Small intestine (tissue), 7 donors: ENCODE results near the gene TNFAIP2. TPM values are rescaled to one million over a fixed set of nuclear protein-coding genes. Genes with fewer than 3 reads are reported as not detected.

Experiments
- DNase-seq, 2 donors: peaks; one replicate each; pipeline versions ENCODE4 v3.0.0 to v3.0.0-alpha.2; 2013
- FAIRE-seq: peaks from 2 replicates; lab custom pipeline; 2012; peaks lifted over from hg19 to GRCh38; lab: Jason Lieb, UNC
- H3K27ac ChIP-seq, 3 donors: one replicate each; pipeline ENCODE4 v1.5.1; 2013; ENCODE audit warnings: low read length in 2 of 3, mild to moderate bottlenecking in 2 of 3, control low read depth in 1 of 3, inconsistent platforms in 1 of 3, low read depth in 1 of 3, moderate library complexity in 1 of 3
- H3K27me3 ChIP-seq, 3 donors: one replicate each; pipeline ENCODE4 v1.6.1; 2013; ENCODE audit warnings: low read length in 3 of 3, inconsistent platforms in 1 of 3; ENCODE audit not compliant: control insufficient read depth in 3 of 3, insufficient read depth in 3 of 3
- H3K36me3 ChIP-seq, 3 donors: one replicate each; pipeline ENCODE4 v1.6.1; 2013; ENCODE audit warnings: low read length in 3 of 3, inconsistent platforms in 1 of 3, low read depth in 1 of 3, mild to moderate bottlenecking in 1 of 3, moderate library complexity in 1 of 3; ENCODE audit not compliant: control insufficient read depth in 3 of 3, insufficient read depth in 2 of 3
- H3K4me1 ChIP-seq, 3 donors: one replicate each; pipeline ENCODE4 v1.6.1; 2013; ENCODE audit warnings: low read length in 2 of 3, inconsistent platforms in 1 of 3, low read depth in 1 of 3, mild to moderate bottlenecking in 1 of 3, moderate library complexity in 1 of 3; ENCODE audit not compliant: control insufficient read depth in 3 of 3, insufficient read depth in 2 of 3
- H3K4me3 ChIP-seq, 3 donors: one replicate each; pipeline ENCODE4 v1.5.1; 2013; ENCODE audit warnings: low read length in 3 of 3, control low read depth in 1 of 3, inconsistent platforms in 1 of 3, low read depth in 1 of 3, mild to moderate bottlenecking in 1 of 3, moderate library complexity in 1 of 3
- H3K9me3 ChIP-seq, 2 donors: one replicate each; pipeline ENCODE4 v1.6.1; 2013; ENCODE audit warnings: low read depth in 1 of 2, low read length in 1 of 2; ENCODE audit not compliant: control insufficient read depth in 2 of 2, insufficient read depth in 1 of 2
- WGBS, 3 donors: extraction: QIAGEN DNeasy Blood & Tissue Kit; methylation state at CpG; one replicate each; pipeline ENCODE4 v1.1.7; 2013; 5-methylcytosine and 5-hydroxymethylcytosine counted together
- polyA plus RNA-seq, 4 donors: library from polyadenylated mRNA; stranded (reverse) in 3 of 4; unstranded in 1 of 4; fragments of 200-250 nt in 3 of 4; fragments of 120-200 nt in 1 of 4; gene quantifications; one replicate each; pipeline versions ENCODE4 v1.2.1 to v1.2.3, GENCODE V29; 2013
- donor health status: healthy with polysubstance abuse.
- donor health status: control.
- donor health status: control.
- donor health status: Bipolar disorder and iron deficiency.
- donor health status: healthy.

Gene TNFAIP2
- polyA plus RNA-seq, 4 donors = 7.2 to 42.9 (median 15.4) TPM

DNA sequence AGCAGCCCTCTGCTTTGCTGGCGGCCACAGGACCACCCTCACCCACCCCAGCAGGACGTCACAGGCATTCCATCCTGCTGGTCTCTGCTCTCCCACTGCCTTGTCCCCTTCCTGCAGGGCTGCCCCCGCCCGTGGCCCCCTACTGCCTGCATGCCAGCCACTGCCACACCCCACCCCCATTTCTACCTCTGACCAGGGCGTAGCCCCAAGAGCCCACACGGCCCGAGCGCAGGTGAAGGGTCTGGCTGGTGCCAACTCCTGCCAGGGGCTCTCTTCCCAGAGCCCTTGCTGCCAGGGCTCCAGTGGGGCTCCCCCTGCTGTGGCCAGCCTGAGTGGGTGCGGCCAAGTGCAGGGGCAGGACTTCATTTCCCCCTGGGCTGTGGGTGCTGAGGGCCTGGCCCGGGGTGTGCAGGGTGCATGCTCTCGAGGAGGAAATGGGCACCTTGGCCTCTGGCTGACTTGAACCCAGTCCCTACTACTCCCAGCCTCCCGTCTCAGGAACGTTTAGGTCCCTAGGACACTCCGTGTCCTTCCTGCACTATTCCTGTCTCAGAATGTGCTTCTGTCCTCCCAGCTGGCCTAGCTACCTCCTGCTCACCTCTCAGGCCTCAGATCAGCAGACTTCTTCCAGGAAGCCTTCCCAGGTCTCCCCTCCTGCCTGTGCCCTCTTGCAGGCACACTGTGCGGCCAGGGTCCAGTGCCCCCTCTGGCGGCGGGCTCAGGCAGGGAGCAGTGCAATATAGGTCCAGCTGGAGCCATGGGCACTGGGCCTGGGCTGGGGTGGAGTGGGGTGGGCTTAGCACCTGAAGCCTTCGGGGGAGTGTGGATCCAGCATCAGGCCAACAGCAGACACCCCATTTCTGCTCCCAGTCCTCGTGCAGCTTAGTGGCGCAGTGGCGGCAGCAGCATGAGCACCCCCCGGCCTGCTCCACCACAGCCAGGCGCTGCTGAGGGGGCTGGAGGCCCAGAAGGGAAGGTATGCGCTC lies 37.9 kb upstream of the TNFAIP2 start:
- H3K27ac ChIP-seq = no peak overlapping the region
- FAIRE-seq = no peak
- no peaks in the 10 kb centered on the region for H3K36me3 ChIP-seq
- H3K27me3 ChIP-seq = peaks cover 3 to 33% (median 4%) of the 10 kb centered on the region in 3 donors
- WGBS, 3 donors = 57 to 77% (median 69%) methylated on average over 21 to 24 of the region's 24 CpGs
- DNase-seq = no peak
- no peak overlapping the region for H3K4me3 ChIP-seq
- H3K9me3 ChIP-seq = peaks cover 0 to 3% of the 10 kb centered on the region in 2 donors
- H3K4me1 ChIP-seq = no peaks in the 10 kb centered on the region

DNA sequence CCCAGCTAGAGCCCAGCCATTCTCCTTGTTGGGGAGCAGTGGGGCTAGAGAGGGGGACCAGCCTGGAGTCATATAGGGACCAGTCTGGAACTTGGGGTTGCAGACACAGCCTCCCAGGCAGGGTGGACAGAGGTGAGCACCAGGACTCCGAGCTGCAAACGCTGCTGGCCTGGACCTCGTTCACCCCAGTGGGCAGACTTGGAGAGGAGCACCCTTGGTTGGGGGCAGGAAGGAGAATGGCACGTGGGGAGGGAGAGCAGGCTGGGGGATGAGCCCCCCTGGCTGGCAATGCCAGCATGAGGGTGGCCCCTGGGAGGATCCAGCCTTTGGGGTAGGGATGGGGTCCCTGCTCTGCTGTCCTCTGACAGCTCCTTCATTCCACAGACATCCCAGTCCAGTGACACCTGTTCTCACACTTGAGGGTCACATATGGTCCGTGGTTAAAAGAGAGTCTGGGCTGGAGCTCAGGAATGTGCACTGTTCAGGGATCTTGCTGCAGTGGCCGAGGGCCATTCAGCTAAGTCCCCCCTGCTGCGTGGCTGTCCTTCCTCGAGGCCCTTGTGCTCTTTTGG lies 36.4 kb upstream of the TNFAIP2 start:
- Histone ChIP-seq H3K36me3 (no peaks in the 10 kb centered on the region), H3K9me3 (peaks cover 0 to 3% of the 10 kb centered on the region in 2 donors), H3K27me3 (peaks cover 3 to 35% (median 4%) of the 10 kb centered on the region in 3 donors), H3K27ac (no peak overlapping the region), H3K4me3 (no peak overlapping the region), H3K4me1 (peaks cover 0 to 8% (median 0%) of the 10 kb centered on the region in 3 donors)
- FAIRE-seq (no peak), DNase-seq (no peak)
- WGBS, 3 donors = 67 to 79% (median 72%) methylated on average over 8 of the region's 8 CpGs

DNA sequence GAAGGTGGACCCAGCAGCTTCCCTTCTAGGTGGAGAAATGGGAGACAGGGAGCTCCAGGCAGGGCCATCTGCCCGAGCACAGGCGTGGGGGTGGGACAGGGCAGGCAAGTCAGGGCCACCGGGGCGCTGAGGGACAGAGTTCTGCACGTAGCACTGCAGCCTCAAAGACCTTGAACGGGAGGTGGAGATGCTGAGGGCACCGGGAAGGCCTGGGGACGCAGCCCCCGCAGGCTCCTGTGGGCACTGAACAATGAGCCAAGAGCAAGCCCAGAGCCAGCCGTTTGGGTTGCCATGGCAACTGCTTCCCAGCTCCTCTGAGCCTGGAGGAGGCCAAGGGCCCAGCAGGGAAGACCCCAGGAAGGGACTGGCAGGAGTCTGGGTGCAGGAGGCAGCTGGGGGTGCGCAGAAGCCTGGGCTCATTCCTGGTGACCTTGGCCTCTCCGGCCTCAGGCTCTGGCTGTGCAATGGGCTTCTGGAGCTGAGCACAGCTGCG lies 35.9 kb upstream of the TNFAIP2 start:
- FAIRE-seq (no peak), DNase-seq (no peak)
- peaks cover 3 to 35% (median 3%) of the 10 kb centered on the region in 3 donors for H3K27me3 ChIP-seq

DNA sequence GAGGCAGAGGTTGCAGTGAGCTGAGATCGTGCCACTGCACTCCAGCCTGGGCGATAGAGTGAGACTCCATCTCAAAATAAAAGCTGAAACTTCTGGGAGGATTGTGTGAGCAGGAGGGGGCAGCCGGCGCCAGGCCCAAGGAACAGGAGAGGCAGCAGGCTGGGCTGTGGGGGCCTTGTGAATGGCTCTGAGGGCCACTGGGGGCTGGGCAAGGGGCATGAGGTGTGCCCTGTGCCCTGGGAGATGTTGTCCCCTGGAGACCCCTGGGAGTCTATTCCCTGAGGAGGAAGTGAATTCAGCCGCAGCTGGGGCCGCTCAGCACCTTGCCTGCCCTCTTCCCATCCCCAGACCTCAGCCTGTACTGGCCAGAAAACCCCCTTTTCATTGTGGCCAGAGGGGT lies 34.3 kb upstream of the TNFAIP2 start:
- H3K27me3 ChIP-seq = peaks cover 2 to 27% (median 3%) of the 10 kb centered on the region in 3 donors
- DNase-seq (no peak), FAIRE-seq (no peak)
- H3K36me3 ChIP-seq = no peaks in the 10 kb centered on the region
- no peak overlapping the region for H3K4me3 ChIP-seq
- no peak overlapping the region for H3K27ac ChIP-seq
- H3K9me3 ChIP-seq = peaks cover 0 to 3% of the 10 kb centered on the region in 2 donors
- H3K4me1 ChIP-seq = peaks cover 0 to 18% (median 0%) of the 10 kb centered on the region in 3 donors
- WGBS, 3 donors = 86 to 93% (median 88%) methylated on average over 6 of the region's 6 CpGs

More for the DNA sequence above, 35.9 kb upstream of the TNFAIP2 start:
- Histone ChIP-seq H3K4me3 (no peak overlapping the region), H3K27ac (no peak overlapping the region), H3K4me1 (peaks cover 0 to 11% (median 0%) of the 10 kb centered on the region in 3 donors), H3K9me3 (peaks cover 0 to 3% of the 10 kb centered on the region in 2 donors), H3K36me3 (no peaks in the 10 kb centered on the region)
- 69 to 73% (median 73%) methylated on average over 13 of the region's 13 CpGs for WGBS, 3 donors

DNA sequence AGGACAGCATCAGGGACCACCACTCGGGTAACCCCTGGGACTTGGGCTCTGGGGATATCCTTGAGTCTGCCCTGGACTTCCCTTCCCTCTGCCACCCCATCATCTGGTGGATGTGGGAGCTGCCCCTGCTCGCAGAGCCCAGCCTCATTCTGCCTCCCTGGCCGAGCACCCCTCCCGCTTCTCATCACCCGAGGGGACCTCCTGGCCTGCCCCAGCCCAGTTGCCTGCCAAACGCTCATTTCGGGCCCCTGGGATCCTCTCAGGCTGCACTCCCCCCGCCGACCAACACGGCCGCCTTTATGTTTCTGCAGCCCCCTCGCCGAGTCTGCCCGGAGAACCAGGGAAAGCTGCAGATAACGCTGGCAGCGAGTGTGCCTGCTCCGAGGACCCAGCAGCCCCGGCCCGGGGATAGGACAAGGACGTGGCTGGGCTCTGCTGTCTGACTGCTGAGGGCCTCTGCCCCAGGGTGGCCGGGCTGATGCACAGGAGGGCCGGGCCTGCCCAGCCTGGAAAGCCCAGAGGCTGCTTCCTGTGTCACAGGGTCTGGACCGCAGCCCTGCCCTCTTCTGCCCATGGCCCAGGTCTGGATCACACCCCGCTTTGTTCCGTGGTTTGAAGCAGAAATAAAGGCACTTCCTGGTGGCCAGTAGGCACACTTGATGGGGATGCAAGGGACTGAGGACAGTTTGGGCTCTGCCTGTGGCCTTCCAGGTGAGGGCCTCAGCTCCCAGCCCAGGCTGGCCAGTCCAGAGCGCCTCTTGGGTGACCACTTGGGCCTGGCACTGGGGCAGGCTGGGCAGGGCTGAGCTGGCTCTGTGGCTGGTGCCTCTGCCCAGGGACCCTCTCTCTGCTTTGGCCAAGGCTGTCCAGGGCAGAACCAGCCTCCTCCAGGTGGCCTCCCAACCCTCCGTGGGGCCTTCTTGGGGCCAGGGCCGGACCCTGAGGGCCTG lies 33.6 kb upstream of the TNFAIP2 start:
- H3K27me3 ChIP-seq = peaks cover 0 to 20% (median 2%) of the 10 kb centered on the region in 3 donors
- DNase-seq (no peak), FAIRE-seq (no peak)
- 85 to 89% (median 86%) methylated on average over 25 to 28 of the region's 28 CpGs for WGBS, 3 donors
- H3K4me3 ChIP-seq = no peak overlapping the region
- peaks cover 0 to 2% of the 10 kb centered on the region in 2 donors for H3K9me3 ChIP-seq
- no peak overlapping the region for H3K27ac ChIP-seq
- peaks cover 0 to 24% (median 0%) of the 10 kb centered on the region in 3 donors for H3K4me1 ChIP-seq
- no peaks in the 10 kb centered on the region for H3K36me3 ChIP-seq

DNA sequence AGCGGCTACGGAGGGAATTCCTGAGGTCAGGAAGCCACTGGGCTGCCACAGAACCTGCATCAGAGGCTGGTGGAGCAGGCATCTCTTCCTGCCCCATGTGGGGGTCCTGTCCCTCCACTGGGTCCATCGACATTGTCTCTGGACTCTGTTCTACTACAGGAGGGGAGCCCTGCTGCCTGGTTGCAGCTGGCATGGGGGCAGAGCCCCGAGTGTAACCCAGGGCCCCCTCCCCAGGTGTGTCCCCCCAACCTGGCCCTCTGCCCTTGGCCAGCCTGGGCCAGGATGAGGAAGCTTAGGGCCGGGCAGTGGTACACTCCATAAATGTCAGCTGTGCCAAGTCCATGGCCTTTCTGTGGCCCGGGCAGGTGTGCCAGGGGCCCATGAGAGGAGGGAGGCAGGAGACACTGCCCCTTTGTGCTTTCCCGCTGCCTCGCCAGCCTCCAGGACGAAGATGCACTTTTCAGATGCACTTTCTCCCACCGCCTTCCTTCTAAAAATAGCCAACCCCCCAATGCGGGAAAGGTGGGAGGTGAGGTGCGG lies 32.7 kb upstream of the TNFAIP2 start:
- H3K9me3 ChIP-seq = no peaks in the 10 kb centered on the region
- peaks cover 0 to 33% (median 0%) of the 10 kb centered on the region in 3 donors for H3K4me1 ChIP-seq
- H3K27ac ChIP-seq = no peak overlapping the region
- H3K4me3 ChIP-seq = peak overlapping the region in 1 of 3 donors; percentile 44
- FAIRE-seq = no peak
- no peaks in the 10 kb centered on the region for H3K36me3 ChIP-seq
- H3K27me3 ChIP-seq = peaks cover 0 to 12% (median 0%) of the 10 kb centered on the region in 3 donors
- DNase-seq = no peak
- 42 to 71% (median 48%) methylated on average over 12 of the region's 12 CpGs for WGBS, 3 donors

DNA sequence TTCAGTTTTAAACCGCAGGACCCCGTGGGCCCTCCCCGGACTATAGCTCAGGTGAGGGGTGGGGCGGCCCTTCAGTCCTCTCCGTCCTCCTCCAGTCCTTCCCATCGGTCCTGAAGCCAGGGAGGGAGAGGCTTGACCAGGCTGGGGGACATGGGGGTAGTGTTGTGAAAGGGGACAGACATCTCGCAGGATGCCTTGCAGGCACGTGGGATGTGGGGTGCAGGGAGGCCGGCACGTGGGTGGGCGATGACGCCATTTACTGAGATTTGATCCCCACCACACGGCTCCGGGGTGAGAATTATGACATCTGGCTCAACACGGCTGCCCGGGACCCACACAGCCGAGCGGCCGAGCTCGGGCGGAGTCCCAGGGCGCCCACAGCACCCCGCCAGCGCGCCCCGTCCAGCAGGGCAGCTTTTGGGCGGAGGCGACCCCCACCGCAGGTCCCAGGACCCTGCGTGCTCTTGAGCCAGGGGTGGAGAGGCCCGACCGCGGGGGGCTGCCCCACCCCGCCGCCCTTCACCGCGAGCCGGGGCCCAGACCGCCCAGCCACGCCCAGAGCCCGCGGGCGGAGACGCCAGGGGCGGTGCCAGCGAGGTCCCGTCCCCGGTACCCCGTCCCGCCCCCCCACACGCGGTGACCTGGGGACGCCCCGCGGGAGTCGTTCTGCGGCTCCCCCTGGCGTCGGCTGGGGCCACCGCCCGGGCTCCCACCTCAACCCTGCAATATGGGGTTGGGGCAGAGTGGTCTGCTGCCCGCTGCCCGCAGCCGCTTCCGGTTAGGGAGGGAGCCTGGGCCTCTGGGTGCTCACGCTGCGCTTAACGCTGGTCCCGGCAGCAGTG lies 32.0 kb upstream of the TNFAIP2 start:
- FAIRE-seq = no peak
- Histone ChIP-seq H3K27ac (peak overlapping the region in 1 of 3 donors; percentile 14), H3K27me3 (peaks cover 0 to 8% (median 0%) of the 10 kb centered on the region in 3 donors), H3K4me1 (peaks cover 0 to 37% (median 0%) of the 10 kb centered on the region in 3 donors), H3K4me3 (peak overlapping the region in 2 of 3 donors; percentile 44 to 55), H3K36me3 (no peaks in the 10 kb centered on the region), H3K9me3 (no peaks in the 10 kb centered on the region)
- 4 to 7% (median 6%) methylated on average over 29 to 69 of the region's 69 CpGs for WGBS, 3 donors
- peak; percentile 72 to 87 for DNase-seq
